Type B pancreatic cell (in vitro differentiated cells): Measurements from ENCODE around the gene POLD2. TPM values are rescaled to one million over a fixed set of nuclear protein-coding genes. Genes with fewer than 3 reads are reported as not detected.

ENCODE experiments used
- DNase-seq: peaks from one replicate; pipeline ENCODE4 v3.0.0; 2021; ENCODE audit warnings: mixed read lengths; ENCODE audit not compliant: unreplicated experiment; ENCODE audit errors: extremely low spot score
- H3K27ac Mint-ChIP-seq: 2 replicates; pipeline ENCODE4 v1.8.0; 2021; ENCODE audit warnings: mild to moderate bottlenecking, mixed read lengths
- H3K27me3 Mint-ChIP-seq: 2 replicates; pipeline ENCODE4 v1.8.0; 2021; ENCODE audit warnings: mixed read lengths
- H3K36me3 Mint-ChIP-seq: 2 replicates; pipeline ENCODE4 v1.8.0; 2021; ENCODE audit warnings: mixed read lengths
- H3K4me1 Mint-ChIP-seq: one replicate; pipeline ENCODE4 v1.8.0; 2021; ENCODE audit warnings: mixed read lengths; ENCODE audit not compliant: unreplicated experiment
- H3K4me3 Mint-ChIP-seq: 2 replicates; pipeline ENCODE4 v1.8.0; 2021; ENCODE audit warnings: mild to moderate bottlenecking, mixed read lengths
- H3K9me3 Mint-ChIP-seq: 2 replicates; pipeline ENCODE4 v1.8.0; 2021; ENCODE audit warnings: mixed read lengths
- microRNA-seq: library from miRNA; unstranded; fragments of <30 nt; microRNA quantifications from one replicate; pipeline ENCODE4, GENCODE V29; 2020
- total RNA-seq: library from RNA; stranded (reverse); gene quantifications from 2 replicates; pipeline ENCODE4 v1.2.1, GENCODE V29; 2021; ENCODE audit warnings: low replicate concordance
- TF ChIP-seq, protein P1 (sequence below): fragments of 200-600 bp; sonication (generic); conservative IDR thresholded peaks from 2 replicates; pipeline ENCODE4 v1.5.0; 2021; ENCODE audit warnings: antibody characterized with exemption, mild to moderate bottlenecking

The POLD2 gene
- total RNA-seq, 1 donor from 2014 or later = 142 TPM

DNA sequence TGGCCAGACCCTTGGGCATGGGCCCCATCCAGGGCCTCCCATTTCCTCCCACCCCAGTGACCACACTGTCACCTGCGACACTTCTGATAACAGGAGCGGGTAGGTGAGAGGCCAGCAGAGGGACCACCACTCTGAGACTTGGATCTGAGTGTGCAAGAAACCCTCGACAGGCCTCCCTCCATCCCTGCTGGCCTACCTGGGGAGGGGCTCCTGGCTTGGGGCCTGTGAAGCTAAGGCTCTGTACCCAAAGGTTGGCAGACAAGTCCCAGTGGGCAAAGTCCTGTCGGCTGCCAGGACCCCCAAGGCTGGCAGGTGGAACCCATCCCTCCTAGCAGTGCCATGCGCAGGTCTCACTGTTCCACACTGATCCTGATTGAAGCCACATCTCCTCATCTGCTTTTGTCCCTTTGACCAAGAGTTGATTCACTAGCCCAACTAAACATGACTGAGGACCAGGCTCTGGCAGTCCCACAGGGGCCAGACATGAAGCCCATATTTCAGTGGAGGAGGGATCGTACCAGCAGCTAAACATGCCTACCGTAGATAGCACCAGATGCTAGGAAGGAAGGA lies 56.8 kb downstream of the POLD2 start:
- Mint-ChIP-seq H3K4me1 (peaks cover 3% of the 10 kb centered on the region), H3K27me3 (no peaks in the 10 kb centered on the region), H3K4me3 (no peak overlapping the region), H3K27ac (no peak overlapping the region), H3K9me3 (no peaks in the 10 kb centered on the region), H3K36me3 (peaks cover 2% of the 10 kb centered on the region)
- TF ChIP-seq, protein P1, sequence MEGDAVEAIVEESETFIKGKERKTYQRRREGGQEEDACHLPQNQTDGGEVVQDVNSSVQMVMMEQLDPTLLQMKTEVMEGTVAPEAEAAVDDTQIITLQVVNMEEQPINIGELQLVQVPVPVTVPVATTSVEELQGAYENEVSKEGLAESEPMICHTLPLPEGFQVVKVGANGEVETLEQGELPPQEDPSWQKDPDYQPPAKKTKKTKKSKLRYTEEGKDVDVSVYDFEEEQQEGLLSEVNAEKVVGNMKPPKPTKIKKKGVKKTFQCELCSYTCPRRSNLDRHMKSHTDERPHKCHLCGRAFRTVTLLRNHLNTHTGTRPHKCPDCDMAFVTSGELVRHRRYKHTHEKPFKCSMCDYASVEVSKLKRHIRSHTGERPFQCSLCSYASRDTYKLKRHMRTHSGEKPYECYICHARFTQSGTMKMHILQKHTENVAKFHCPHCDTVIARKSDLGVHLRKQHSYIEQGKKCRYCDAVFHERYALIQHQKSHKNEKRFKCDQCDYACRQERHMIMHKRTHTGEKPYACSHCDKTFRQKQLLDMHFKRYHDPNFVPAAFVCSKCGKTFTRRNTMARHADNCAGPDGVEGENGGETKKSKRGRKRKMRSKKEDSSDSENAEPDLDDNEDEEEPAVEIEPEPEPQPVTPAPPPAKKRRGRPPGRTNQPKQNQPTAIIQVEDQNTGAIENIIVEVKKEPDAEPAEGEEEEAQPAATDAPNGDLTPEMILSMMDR = no peak
- DNase-seq = no peak

GRCh38 chr7:44066111-44066460 lies 57.3 kb downstream of the POLD2 start:
- Mint-ChIP-seq H3K27ac (no peak overlapping the region), H3K4me3 (no peak overlapping the region), H3K27me3 (no peaks in the 10 kb centered on the region), H3K36me3 (peaks cover 4% of the 10 kb centered on the region), H3K4me1 (peaks cover 3% of the 10 kb centered on the region), H3K9me3 (no peaks in the 10 kb centered on the region)
- DNase-seq = no peak
- TF ChIP-seq, protein P1 = no peak

DNA sequence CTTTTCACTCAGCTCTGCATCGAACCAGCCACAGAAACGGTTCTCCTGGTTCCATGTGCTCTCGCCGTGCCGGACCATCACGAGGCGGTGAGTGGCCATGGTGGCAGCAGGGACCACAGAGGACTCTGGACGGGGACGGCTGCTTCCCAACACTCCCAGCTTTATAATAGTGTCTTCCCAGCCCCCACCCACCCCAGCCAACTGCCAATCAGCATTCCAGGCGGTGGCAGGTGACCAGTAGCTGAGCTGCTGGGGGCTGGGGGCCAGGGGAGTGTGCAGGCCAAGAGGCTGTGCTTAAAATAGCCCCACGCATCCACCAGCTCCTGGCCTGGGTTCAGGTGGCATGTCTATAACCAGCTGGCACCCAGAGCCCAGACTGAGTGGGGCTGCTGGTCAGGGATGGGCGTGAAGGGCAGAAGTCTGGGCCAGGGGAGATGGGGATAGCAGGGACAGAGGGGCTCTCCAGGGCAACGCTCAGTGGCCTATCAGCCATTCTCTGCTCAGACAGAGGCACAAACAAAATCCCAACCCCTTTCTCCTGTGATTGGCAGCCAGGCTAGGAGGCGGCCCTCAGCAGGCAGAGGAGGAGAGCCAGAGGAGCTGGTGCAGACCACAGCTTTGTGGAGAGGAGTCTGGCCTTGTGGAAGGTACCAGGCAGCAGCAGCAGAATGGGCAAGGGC lies 57.8 kb downstream of the POLD2 start, which contains the start of gene PGAM2:
PGAM2 (minus strand) TSS at position 137 of the 680 bp plus-strand sequence; CDS start at position 99, 38 bp downstream.
- no peak within 1 kb of the TSS for H3K4me3 Mint-ChIP-seq
- H3K9me3 Mint-ChIP-seq = no peaks in the 10 kb centered on the region
- H3K4me1 Mint-ChIP-seq = peaks cover 3% of the 10 kb centered on the region
- H3K27ac Mint-ChIP-seq = no peak within 1 kb of the TSS
- no peak for DNase-seq
- H3K36me3 Mint-ChIP-seq = peaks cover 4% of the 10 kb centered on the region
- H3K27me3 Mint-ChIP-seq = no peaks in the 10 kb centered on the region
- TF ChIP-seq, protein P1 = no peak

DNA sequence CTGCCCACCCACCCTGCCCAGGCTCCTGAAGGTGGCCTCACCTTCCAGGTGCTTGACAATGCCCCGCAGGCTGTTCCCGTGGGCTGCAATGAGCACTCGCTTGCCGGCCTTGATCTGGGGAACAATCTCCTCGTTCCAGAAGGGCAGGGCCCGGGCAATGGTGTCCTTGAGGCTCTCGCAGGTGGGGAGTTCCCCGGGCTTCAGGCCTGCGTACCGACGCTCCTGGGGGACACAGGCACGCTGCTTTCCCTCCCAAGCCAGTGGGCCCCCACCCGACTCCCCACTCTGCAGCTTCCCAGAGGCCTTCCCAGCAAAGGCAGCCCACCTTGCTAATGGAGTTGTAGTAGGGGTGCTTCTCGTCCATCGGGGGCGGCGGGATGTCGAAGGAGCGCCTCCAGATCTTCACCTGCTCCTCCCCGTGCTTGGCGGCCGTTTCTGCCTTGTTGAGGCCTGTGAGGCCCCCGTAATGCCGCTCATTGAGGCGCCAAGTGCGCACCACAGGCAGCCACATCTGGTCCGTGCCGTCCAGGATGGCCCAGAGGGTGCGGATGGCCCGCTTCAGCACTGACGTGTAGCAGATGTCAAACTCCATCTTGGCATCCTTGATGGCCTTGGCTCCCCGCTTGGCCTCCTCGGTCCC lies 58.4 kb downstream of the POLD2 start:
- H3K4me3 Mint-ChIP-seq = no peak overlapping the region
- DNase-seq = no peak

More for the DNA sequence above, 58.4 kb downstream of the POLD2 start:
- Mint-ChIP-seq H3K36me3 (peaks cover 4% of the 10 kb centered on the region), H3K4me1 (peaks cover 3% of the 10 kb centered on the region), H3K27me3 (no peaks in the 10 kb centered on the region), H3K9me3 (no peaks in the 10 kb centered on the region), H3K27ac (no peak overlapping the region)
- TF ChIP-seq, protein P1 = no peak

Small RNA genes lying within 50 kb of the gene (microRNA-seq; reads per million reads assigned to microRNA genes)
- not detected for gene MIR6838

Other genes starting within 250 kb of the POLD2 start
- 28.2 and 35.0 TPM in 2 replicates for gene URGCP, start 217.0 kb downstream of the POLD2 start, total RNA-seq
- gene UBE2D4, start 197.1 kb downstream of the POLD2 start, total RNA-seq = 11.4 and 16.7 TPM in 2 replicates
- not detected in 2 replicates for gene SPDYE1, start 125.7 kb downstream of the POLD2 start, total RNA-seq
- 62.8 and 71.7 TPM in 2 replicates for gene DBNL, start 78.8 kb downstream of the POLD2 start, total RNA-seq
- gene PGAM2, start 58.0 kb downstream of the POLD2 start, total RNA-seq = 0.57 and 0.72 TPM in 2 replicates
- gene POLM, start 41.0 kb downstream of the POLD2 start, total RNA-seq = 25.2 and 27.2 TPM in 2 replicates
- 5.0 and 64.1 TPM in 2 replicates for gene AEBP1, start 19.2 kb downstream of the POLD2 start, total RNA-seq
- gene MYL7, start 17.8 kb upstream of the POLD2 start, total RNA-seq = 1.6 and 2.5 TPM in 2 replicates
- 5.6 and 6.7 TPM in 2 replicates for gene GCK, start 65.9 kb upstream of the POLD2 start, total RNA-seq
- 82.4 and 97.4 TPM in 2 replicates for gene YKT6, start 77.4 kb upstream of the POLD2 start, total RNA-seq
- gene CAMK2B, start 202.0 kb upstream of the POLD2 start, total RNA-seq = 7.6 and 8.4 TPM in 2 replicates